ENCODE results near the gene SYP. TPM values are rescaled to one million over a fixed set of nuclear protein-coding genes. Genes with fewer than 3 reads are reported as not detected.
A peak's percentile ranks its signal among the peaks of the same experiment; 100 is the strongest.

SYP gene
- total and polyA plus RNA-seq, 10 donors, result 0.48 to 3.6 (median 1.5) TPM

DNA sequence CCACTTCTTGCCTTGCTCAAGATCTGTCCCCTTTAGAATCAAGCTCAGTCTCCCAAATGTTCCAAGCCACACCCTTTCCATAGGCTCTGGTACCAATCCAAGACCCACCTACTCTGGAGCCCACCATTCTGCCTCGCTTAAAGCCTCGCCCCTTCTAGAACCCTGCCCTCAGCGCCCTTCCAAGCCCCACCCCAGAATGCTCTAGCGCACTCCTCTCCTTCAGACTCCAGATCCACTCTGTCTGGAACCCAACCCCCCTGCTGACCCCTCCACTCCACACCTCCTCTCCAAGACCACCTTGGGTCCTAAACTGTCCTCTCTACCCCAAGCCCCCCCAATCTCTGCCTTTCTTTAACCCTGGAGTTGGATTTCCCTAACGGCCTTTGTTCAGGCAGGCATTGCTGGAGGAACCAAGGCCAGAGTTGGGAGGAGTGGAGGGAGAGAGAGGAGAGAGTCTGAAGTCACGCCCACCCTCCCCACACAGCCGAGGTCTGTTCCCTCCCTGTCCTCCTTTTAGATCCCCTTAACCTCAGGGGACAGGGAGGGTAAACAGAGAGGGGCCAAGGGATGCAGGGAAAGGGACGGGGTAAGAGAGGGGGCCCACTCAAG is 11.4 kb downstream of the SYP start:
- WGBS, 5 donors, result 65 to 74% (median 72%) methylated on average over 7 to 8 of the region's 8 CpGs
- no peaks in the 10 kb centered on the region for H3K9me3 ChIP-seq
- H3K27ac ChIP-seq, result peak overlapping the region in 2 of 8 donors; percentile 92 to 94
- intact Hi-C loops (cut with DNase I; ENCODE audit: low total_unique reads), result no loop called here
- no peak for DNase-seq
- no peak overlapping the region for H3K4me3 ChIP-seq
- H3K27me3 ChIP-seq (replicated peaks in 1 of 7), result no peaks in the 10 kb centered on the region
- H3K4me1 ChIP-seq, result peaks cover 0 to 63% (median 26%) of the 10 kb centered on the region in 6 donors
- peaks cover 0 to 3% (median 0%) of the 10 kb centered on the region in 6 donors for H3K36me3 ChIP-seq
- TF ChIP-seq POLR2AphosphoS5 (IDR thresholded peaks at IDR 0.05), result no peak
- TF ChIP-seq, protein P1, sequence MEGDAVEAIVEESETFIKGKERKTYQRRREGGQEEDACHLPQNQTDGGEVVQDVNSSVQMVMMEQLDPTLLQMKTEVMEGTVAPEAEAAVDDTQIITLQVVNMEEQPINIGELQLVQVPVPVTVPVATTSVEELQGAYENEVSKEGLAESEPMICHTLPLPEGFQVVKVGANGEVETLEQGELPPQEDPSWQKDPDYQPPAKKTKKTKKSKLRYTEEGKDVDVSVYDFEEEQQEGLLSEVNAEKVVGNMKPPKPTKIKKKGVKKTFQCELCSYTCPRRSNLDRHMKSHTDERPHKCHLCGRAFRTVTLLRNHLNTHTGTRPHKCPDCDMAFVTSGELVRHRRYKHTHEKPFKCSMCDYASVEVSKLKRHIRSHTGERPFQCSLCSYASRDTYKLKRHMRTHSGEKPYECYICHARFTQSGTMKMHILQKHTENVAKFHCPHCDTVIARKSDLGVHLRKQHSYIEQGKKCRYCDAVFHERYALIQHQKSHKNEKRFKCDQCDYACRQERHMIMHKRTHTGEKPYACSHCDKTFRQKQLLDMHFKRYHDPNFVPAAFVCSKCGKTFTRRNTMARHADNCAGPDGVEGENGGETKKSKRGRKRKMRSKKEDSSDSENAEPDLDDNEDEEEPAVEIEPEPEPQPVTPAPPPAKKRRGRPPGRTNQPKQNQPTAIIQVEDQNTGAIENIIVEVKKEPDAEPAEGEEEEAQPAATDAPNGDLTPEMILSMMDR (IDR thresholded peaks at IDR 0.05 in 8 of 11, conservative IDR thresholded peaks at IDR 0.05 in 3 of 11), result no peak

DNA sequence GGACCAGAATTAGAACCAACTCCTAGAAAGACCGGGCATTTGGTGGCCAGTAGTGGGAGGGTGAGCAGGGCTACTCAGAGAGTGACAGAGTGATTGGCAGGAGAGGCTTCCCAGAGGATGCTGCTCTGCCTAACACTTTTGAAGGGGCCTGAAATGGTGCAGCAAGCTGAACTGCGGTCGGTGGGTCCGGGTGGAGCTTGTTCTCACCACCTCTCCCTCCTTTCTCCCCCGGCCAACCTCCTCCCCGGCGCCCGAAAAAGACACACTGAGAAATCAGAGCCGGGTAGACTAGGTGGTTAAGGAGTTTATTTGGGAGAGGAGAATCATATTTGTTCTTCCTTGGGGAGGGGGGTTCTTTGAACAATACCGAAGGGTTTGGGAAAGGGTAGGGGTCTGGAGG is 12.5 kb downstream of the SYP start:
- intact Hi-C loops (cut with DNase I; ENCODE audit: low total_unique reads), result no loop called here
- DNase-seq, result no peak
- Histone ChIP-seq H3K27me3 (replicated peaks in 1 of 7) (no peaks in the 10 kb centered on the region), H3K36me3 (peaks cover 0 to 13% (median 3%) of the 10 kb centered on the region in 6 donors), H3K4me3 (no peak overlapping the region), H3K4me1 (peaks cover 0 to 57% (median 23%) of the 10 kb centered on the region in 6 donors), H3K27ac (peak overlapping the region in 2 of 8 donors; percentile 87 to 90), H3K9me3 (no peaks in the 10 kb centered on the region)
- WGBS, 5 donors, result 82 to 91% (median 88%) methylated on average over 9 to 10 of the region's 10 CpGs
- TF ChIP-seq, protein P1 (IDR thresholded peaks at IDR 0.05 in 8 of 11, conservative IDR thresholded peaks at IDR 0.05 in 3 of 11), result no peak
- TF ChIP-seq POLR2AphosphoS5 (IDR thresholded peaks at IDR 0.05) (no peak), POLR2A (IDR thresholded peaks at IDR 0.05) (no peak)

DNA sequence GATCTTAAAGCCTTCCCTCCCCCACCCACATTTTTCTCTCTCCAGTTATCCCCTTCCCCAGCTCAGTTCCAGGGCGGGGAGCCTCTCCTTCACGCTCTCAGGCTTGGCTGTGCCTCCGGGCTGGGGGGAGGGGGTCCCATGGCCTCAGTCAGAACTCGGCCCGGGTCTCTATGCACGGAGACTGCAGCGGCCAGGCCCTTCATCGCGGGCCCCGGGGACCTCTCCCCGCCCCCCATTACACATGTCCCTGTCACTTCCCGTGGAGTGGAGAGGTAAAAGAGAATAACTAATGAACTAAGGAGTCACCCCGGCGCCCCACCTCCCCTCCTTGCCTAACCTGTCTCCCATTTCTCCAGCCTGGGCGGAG is 13.0 kb downstream of the SYP start:
- H3K27ac ChIP-seq, result peak overlapping the region in 5 of 8 donors; percentile 75 to 90 (median 83)
- peaks cover 0 to 18% (median 3%) of the 10 kb centered on the region in 6 donors for H3K36me3 ChIP-seq
- intact Hi-C loops (cut with DNase I; ENCODE audit: low total_unique reads), result no loop called here
- H3K9me3 ChIP-seq, result no peaks in the 10 kb centered on the region
- TF ChIP-seq POLR2A (IDR thresholded peaks at IDR 0.05), result no peak
- TF ChIP-seq, protein P1 (IDR thresholded peaks at IDR 0.05 in 8 of 11, conservative IDR thresholded peaks at IDR 0.05 in 3 of 11), result no peak
- TF ChIP-seq POLR2AphosphoS5 (IDR thresholded peaks at IDR 0.05), result no peak
- H3K4me1 ChIP-seq, result peaks cover 0 to 52% (median 19%) of the 10 kb centered on the region in 6 donors
- 74 to 81% (median 79%) methylated on average over 12 to 15 of the region's 15 CpGs for WGBS, 5 donors
- no peak overlapping the region for H3K4me3 ChIP-seq
- DNase-seq, result peak; percentile 72
- H3K27me3 ChIP-seq (replicated peaks in 1 of 7), result no peaks in the 10 kb centered on the region

DNA sequence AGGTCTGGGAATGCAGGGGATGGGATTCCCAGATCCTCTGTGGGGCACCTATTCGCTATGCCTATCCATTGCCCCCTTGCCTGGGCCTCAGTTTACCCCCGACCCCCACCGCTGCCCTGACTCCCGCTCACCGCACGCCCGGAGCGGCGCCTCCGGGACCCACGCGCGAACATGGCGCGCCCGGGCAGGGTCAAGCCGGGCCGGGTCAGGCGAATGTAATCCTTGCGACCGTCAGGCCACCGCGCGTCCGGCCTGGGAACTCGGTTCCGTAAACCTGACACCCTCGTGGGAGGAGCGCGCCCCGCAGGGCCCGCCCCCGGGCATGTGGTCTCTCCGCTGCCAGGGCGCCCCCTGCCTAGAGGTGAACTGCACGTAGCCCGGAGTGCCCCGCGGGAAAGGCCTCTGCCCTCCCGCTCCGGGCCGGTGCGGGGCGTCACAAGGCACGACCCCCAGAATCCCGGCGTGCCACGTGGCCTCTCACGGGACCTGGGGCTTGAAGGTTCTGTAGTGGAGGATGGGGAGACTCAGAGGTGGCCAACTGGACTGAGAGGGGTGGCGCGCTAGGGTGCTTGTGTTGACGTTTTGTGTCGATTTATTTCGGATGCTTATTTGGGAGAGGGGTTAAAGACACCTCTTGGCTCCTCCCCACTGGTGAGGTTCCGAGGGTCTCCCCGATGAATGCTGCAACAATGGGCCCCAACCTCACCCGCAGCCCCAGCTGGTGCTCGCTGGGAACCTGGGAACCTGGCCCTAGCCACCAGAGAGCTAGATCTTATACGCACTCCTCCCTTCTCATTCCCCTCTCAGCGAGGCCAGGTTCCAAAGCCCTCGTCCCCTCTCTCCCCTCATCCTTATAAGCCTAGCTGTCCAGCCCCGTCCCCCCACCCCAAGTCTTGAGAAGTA is 13.6 kb downstream of the SYP start, which contains the start of gene PRICKLE3:
PRICKLE3 (minus strand) TSS at position 249 of the 903 bp plus-strand sequence; CDS start at position 173, 76 bp downstream.
- H3K4me1 ChIP-seq, result peaks cover 0 to 47% (median 15%) of the 10 kb centered on the region in 6 donors
- peaks cover 0 to 23% (median 3%) of the 10 kb centered on the region in 6 donors for H3K36me3 ChIP-seq
- peak within 1 kb of the TSS; percentile 23 to 76 (median 49) for H3K4me3 ChIP-seq
- H3K27me3 ChIP-seq (replicated peaks in 1 of 7), result no peaks in the 10 kb centered on the region
- no peaks in the 10 kb centered on the region for H3K9me3 ChIP-seq
- WGBS, 5 donors, result 15 to 70% (median 40%) methylated on average over 12 to 62 of the region's 62 CpGs
- TF ChIP-seq POLR2AphosphoS5 (IDR thresholded peaks at IDR 0.05) (peak; percentile 86 to 90 (median 86)), POLR2A (IDR thresholded peaks at IDR 0.05) (peak in 1 of 3 donors; percentile 37)
- TF ChIP-seq, protein P1 (IDR thresholded peaks at IDR 0.05 in 8 of 11, conservative IDR thresholded peaks at IDR 0.05 in 3 of 11), result peak in 10 of 11 experiments; percentile 21 to 63 (median 47)
- intact Hi-C loops (cut with DNase I; ENCODE audit: low total_unique reads), result no loop called here
- H3K27ac ChIP-seq, result peak within 1 kb of the TSS; percentile 57 to 90 (median 80)
- DNase-seq, result peak; percentile 96

Data from spleen (tissue), 11 donors.